Bladder microvascular endothelial cell (primary cell): ENCODE data around the gene FAM117B. TPM values are rescaled to one million over a fixed set of nuclear protein-coding genes. Genes with fewer than 3 reads are reported as not detected.

ENCODE experiments used
- total RNA-seq: library from RNA; depleted of rRNA; stranded (reverse); fragments of >200 nt; gene quantifications from 2 replicates; pipeline ENCODE4 v1.2.3, GENCODE V29; 2014

FAM117B gene
- 0.81 and 2.8 TPM in 2 replicates for total RNA-seq

GRCh38 chr2:202634556-202635427, at the start of gene FAM117B:
Gene FAM117B (plus strand): TSS chr2:202634969. CDS start chr2:202635188, 219 bp downstream.

Other genes with a start within 250 kb of the FAM117B start
- 1.5 and 1.9 TPM in 2 replicates for gene ICA1L, start 236.8 kb downstream of the FAM117B start, total RNA-seq